ENCODE results near the gene DYRK1B. TPM values are rescaled to one million over a fixed set of nuclear protein-coding genes. Genes with fewer than 3 reads are reported as not detected.

DYRK1B gene
- polyA plus RNA-seq, 1 donor (not counting 4 experiments of a cell fraction or from before 2014, with no cell fraction given), result 4.6 TPM

- Histone ChIP-seq H3K4me1 (ENCODE audit: control insufficient read depth, extremely low read depth, insufficient read depth, low read length) (no peaks in the 10 kb centered on the region), H3K36me3 (ENCODE audit: control insufficient read depth in 2 of 2, extremely low read depth in 1 of 2, insufficient read depth in 2 of 2, low read length in 2 of 2) (no peaks in the 10 kb centered on the region), H3K9me3 (ENCODE audit: control insufficient read depth, low read depth, low read length) (no peaks in the 10 kb centered on the region), H3K4me3 (ENCODE audit: control insufficient read depth in 2 of 3, extremely low read depth in 1 of 3, insufficient read depth in 2 of 3, low read depth in 1 of 3, low read length in 3 of 3) (no peak overlapping the region), H3K27ac (ENCODE audit: control insufficient read depth, insufficient read depth, low read length) (no peak overlapping the region), H2AFZ (ENCODE audit: control insufficient read depth, low read length) (no peak overlapping the region), H3K4me2 (ENCODE audit: control insufficient read depth, extremely low read depth, insufficient read depth, low read depth, low read length) (no peak overlapping the region), H3K27me3 (ENCODE audit: control insufficient read depth, extremely low read depth, insufficient read depth, low read length) (no peaks in the 10 kb centered on the region), H4K20me1 (ENCODE audit: control insufficient read depth, extremely low read depth, insufficient read depth, low read length) (no peaks in the 10 kb centered on the region), H3K79me2 (ENCODE audit: control insufficient read depth, insufficient read depth, low read length) (no peaks in the 10 kb centered on the region), H3K9ac (ENCODE audit: control insufficient read depth, extremely low read depth, insufficient read depth, low read length) (no peak overlapping the region), H3K9me1 (ENCODE audit: control insufficient read depth, extremely low read depth, insufficient read depth, low read length) (no peaks in the 10 kb centered on the region)
- no peak for TF ChIP-seq EZH2 (IDR thresholded peaks at IDR 0.05; ENCODE audit: low read length)
- no peak for TF ChIP-seq CTCF (optimal IDR thresholded peaks at IDR 0.05 in 1 of 3, IDR thresholded peaks at IDR 0.05 in 1 of 3, conservative IDR thresholded peaks at IDR 0.05 in 1 of 3; ENCODE audit: extremely low read depth in 1 of 3, insufficient read depth in 2 of 3, low read length in 3 of 3)
- no peak for DNase-seq (ENCODE audit: low read depth, low spot score)
- dilution Hi-C loops (cut with MboI; ENCODE audit: extremely low pct_ligation_motif_present, low sequenced_read_pairs), result no loop called here
- FAIRE-seq, result no peak
Measured at GRCh38 chr19:39867133-39867532, 33.2 kb upstream of the DYRK1B start.

- Histone ChIP-seq H3K9me3 (ENCODE audit: control insufficient read depth, low read depth, low read length) (no peaks in the 10 kb centered on the region), H3K27ac (ENCODE audit: control insufficient read depth, insufficient read depth, low read length) (no peak overlapping the region), H3K4me2 (ENCODE audit: control insufficient read depth, extremely low read depth, insufficient read depth, low read depth, low read length) (no peak overlapping the region), H4K20me1 (ENCODE audit: control insufficient read depth, extremely low read depth, insufficient read depth, low read length) (no peaks in the 10 kb centered on the region), H3K4me3 (ENCODE audit: control insufficient read depth in 2 of 3, extremely low read depth in 1 of 3, insufficient read depth in 2 of 3, low read depth in 1 of 3, low read length in 3 of 3) (no peak overlapping the region), H3K9ac (ENCODE audit: control insufficient read depth, extremely low read depth, insufficient read depth, low read length) (no peak overlapping the region), H2AFZ (ENCODE audit: control insufficient read depth, low read length) (no peak overlapping the region), H3K4me1 (ENCODE audit: control insufficient read depth, extremely low read depth, insufficient read depth, low read length) (no peaks in the 10 kb centered on the region), H3K27me3 (ENCODE audit: control insufficient read depth, extremely low read depth, insufficient read depth, low read length) (no peaks in the 10 kb centered on the region), H3K36me3 (ENCODE audit: control insufficient read depth in 2 of 2, extremely low read depth in 1 of 2, insufficient read depth in 2 of 2, low read length in 2 of 2) (no peaks in the 10 kb centered on the region), H3K9me1 (ENCODE audit: control insufficient read depth, extremely low read depth, insufficient read depth, low read length) (no peaks in the 10 kb centered on the region), H3K79me2 (ENCODE audit: control insufficient read depth, insufficient read depth, low read length) (no peaks in the 10 kb centered on the region)
- DNase-seq (ENCODE audit: low read depth, low spot score) (no peak), FAIRE-seq (no peak)
- TF ChIP-seq EZH2 (IDR thresholded peaks at IDR 0.05; ENCODE audit: low read length), result no peak
- TF ChIP-seq CTCF (optimal IDR thresholded peaks at IDR 0.05 in 1 of 3, IDR thresholded peaks at IDR 0.05 in 1 of 3, conservative IDR thresholded peaks at IDR 0.05 in 1 of 3; ENCODE audit: extremely low read depth in 1 of 3, insufficient read depth in 2 of 3, low read length in 3 of 3), result no peak
- dilution Hi-C loops (cut with MboI; ENCODE audit: extremely low pct_ligation_motif_present, low sequenced_read_pairs), result no loop called here
Measured at GRCh38 chr19:39865953-39866352, 32.0 kb upstream of the DYRK1B start.

All from keratinocyte (primary cell).